Erythroblast (primary cell): Measurements from ENCODE around the gene CHIC2.

Experiments
- DNase-seq, 2 experiments: peaks; one replicate each; lab custom pipeline; 2025; lab: John Stamatoyannopoulos, UW
- GATA1 ChIP-seq: IDR thresholded peaks from 2 replicates; pipeline ENCODE4 v1.6.1; 2011; ENCODE audit warnings: low read depth, mild to moderate bottlenecking, control low read depth, low read length, moderate library complexity
- POLR2A ChIP-seq: IDR thresholded peaks from 2 replicates; pipeline ENCODE4 v1.6.1; 2011; ENCODE audit warnings: mild to moderate bottlenecking, low read length

CHIC2 gene

GRCh38 chr4:54099287-54099747 lies 34.9 kb upstream of the CHIC2 start:
- TF ChIP-seq POLR2A (no peak), GATA1 (no peak)
- no peak for DNase-seq

GRCh38 chr4:54098375-54098774 lies 34.0 kb upstream of the CHIC2 start:
- no peak for DNase-seq
- TF ChIP-seq GATA1, result no peak
- no peak for TF ChIP-seq POLR2A

GRCh38 chr4:54097152-54097551 lies 32.7 kb upstream of the CHIC2 start:
- no peak for TF ChIP-seq POLR2A
- TF ChIP-seq GATA1, result no peak
- DNase-seq, result no peak

DNA sequence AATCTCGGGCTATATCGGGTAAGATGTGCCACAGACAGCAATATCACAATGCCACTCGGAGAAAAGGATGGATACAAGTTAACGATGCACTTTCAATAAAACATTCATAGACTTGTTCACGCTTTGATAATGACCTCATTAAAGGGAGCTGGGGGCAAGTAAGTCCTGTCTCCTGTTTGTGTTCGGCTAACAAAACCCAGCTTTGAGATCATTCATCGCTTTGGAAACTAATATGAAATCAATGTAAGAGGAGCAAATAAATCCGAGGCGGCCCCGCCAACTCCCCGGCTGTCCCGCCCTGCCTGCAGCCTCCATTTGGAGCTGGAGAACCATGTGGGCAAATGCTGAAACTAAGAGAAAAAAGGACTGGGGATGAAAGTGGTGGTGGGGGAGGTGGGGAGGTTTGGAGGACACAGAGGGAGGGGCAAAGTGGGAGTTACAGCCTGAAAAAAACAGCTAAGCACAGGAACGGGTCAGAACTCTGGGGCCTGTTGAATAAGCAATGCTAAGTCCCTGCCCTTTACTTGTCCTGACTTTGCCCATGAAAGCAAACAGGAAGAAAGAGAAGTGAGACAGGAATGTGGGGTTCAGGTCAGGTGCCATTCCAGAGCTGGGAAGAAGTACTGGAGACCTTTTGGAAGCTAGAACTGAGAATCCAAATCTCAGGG lies 32.0 kb upstream of the CHIC2 start:
- DNase-seq, result no peak
- TF ChIP-seq POLR2A (no peak), GATA1 (no peak)

DNA sequence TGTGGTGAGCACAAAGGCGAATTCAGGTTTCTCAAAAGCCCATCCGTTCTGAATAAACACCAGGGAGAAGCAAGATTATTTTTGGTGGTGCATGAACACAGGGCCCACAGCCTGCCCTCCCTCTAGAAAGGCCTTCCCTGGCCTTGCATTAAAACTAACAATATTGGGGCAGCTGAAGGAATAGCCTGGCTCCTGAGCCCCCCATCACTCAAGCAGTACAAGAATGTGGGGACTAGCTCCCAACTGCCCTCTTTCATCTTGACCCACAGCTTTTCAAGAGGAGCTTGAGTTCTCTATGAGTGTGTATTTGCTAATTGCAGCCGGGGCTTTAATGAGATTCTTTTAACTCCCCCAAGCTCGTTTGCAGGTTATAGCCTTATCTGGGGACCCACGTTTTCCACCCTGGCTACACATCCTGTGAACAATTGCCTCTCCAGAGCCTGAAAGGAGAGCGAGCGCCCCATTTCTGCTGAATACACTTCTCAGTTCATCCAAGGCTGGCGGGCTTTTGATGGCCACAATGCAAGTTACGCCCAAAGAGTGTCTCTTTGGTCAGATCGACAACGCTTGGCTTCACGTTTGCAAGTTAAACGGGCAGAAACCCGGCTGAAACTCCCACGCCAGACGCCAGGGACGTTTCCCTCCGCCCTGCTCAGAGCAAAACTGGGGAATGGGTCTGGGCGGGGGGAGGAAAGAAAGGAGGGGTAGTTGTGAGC lies 30.9 kb upstream of the CHIC2 start:
- no peak for DNase-seq
- TF ChIP-seq POLR2A (no peak), GATA1 (no peak)

DNA sequence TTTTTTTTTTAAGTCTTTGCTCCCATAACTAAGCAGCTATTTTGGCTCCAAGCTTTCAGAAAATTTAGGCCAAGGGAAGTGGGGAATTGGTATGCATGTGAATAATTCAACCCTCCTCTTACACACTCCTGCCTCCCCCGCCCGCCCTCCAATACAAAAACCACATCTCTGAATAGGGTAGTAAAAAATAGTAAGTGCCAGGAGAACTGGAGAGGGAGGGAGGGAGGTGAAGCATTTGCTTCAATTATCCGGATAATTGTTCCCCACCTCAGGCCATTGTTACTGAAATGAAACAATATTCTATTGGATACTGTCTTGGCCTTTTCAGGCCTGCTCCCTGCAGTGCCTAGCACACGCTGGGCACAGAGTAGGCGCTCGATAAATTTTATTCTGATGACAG lies 30.0 kb upstream of the CHIC2 start:
- DNase-seq, result no peak
- no peak for TF ChIP-seq POLR2A
- no peak for TF ChIP-seq GATA1

- no peak for TF ChIP-seq GATA1
- no peak for TF ChIP-seq POLR2A
- DNase-seq, result no peak
Observed at GRCh38 chr4:54093324-54094240, 29.2 kb upstream of the CHIC2 start.

DNA sequence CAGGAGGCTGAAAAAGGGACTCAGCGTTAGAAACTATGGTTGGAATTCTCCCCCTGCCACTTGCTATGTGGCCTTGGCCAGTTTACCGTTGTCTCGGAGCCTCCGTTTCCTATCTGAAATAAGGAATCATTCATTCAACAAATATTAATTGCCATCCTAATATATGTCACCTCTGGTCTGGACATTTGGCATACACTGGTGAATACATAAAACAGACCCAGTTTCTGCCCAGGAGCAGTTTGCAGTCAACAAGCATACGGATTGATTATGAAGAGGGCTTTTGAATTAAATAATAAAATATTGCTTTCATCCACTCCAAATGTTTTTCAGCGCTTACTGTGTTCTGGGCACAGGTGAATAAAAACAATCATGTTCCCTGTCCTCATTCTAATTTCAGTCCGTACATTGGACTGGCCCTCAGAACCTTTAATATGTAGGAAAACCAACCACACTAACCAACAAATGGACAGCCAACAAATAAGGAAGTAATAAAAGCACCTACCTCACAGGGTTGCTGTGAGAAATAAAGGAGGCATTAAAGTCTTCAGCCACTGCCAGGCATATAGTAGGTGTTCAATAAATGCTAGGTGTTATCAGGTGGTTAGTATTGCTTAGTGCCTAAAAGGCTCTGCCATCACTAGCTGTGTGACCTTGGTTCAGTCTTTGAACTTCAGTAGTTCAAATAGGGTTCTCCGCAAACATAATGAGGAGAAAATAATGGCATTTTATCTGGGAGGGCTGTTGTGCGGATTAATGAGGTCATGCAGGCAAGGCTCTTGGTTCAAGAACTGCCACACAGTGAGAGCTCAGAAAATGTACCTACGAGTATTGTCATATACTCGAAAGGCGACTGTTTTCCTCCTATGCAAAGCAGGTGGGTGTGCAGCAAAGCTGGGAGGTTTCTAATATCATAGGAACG lies 28.3 kb upstream of the CHIC2 start:
- no peak for DNase-seq
- TF ChIP-seq GATA1, result no peak
- no peak for TF ChIP-seq POLR2A

- DNase-seq, result peak; percentile 40 to 52
Observed at GRCh38 chr4:54091637-54092404, 27.4 kb upstream of the CHIC2 start.

GRCh38 chr4:54090804-54091623 lies 26.6 kb upstream of the CHIC2 start:
- DNase-seq, result no peak
- TF ChIP-seq POLR2A, result no peak
- no peak for TF ChIP-seq GATA1

More at GRCh38 chr4:54091637-54092404, 27.4 kb upstream of the CHIC2 start:
- TF ChIP-seq POLR2A (no peak), GATA1 (no peak)

- DNase-seq, result no peak
- no peak for TF ChIP-seq GATA1
- no peak for TF ChIP-seq POLR2A
Observed at GRCh38 chr4:54090404-54090803, 26.0 kb upstream of the CHIC2 start.
